ENCODE results near the gene FRAS1.
"Not testable (repeated sequence)": the region's sequence is repeated elsewhere in the genome, so short reads cannot be mapped to it uniquely, and the experiment has no call there.

FRAS1 gene

GRCh38 chr4:78297116-78297800, 240.1 kb downstream of the FRAS1 start:
- no peak for DNase-seq

GRCh38 chr4:78298618-78299017, 241.5 kb downstream of the FRAS1 start:
- no peak for DNase-seq

- DNase-seq: no peak
Measured at GRCh38 chr4:78299565-78299972, 242.4 kb downstream of the FRAS1 start.

- DNase-seq: not testable (repeated sequence)
Measured at GRCh38 chr4:78307263-78307662, 250.1 kb downstream of the FRAS1 start.

GRCh38 chr4:78308517-78308916, 251.4 kb downstream of the FRAS1 start:
- no peak for DNase-seq

- DNase-seq: no peak
Measured at GRCh38 chr4:78309352-78309751, 252.2 kb downstream of the FRAS1 start.

- no peak for DNase-seq
Measured at GRCh38 chr4:78310007-78310739, 253.1 kb downstream of the FRAS1 start.

- no peak for DNase-seq
Measured at GRCh38 chr4:78310740-78311115, 253.6 kb downstream of the FRAS1 start.

- DNase-seq: no peak
Measured at GRCh38 chr4:78311306-78311705, 254.2 kb downstream of the FRAS1 start.

GRCh38 chr4:78312989-78313753, 256.0 kb downstream of the FRAS1 start:
- no peak for DNase-seq

- DNase-seq: no peak
Measured at GRCh38 chr4:78313754-78314120, 256.6 kb downstream of the FRAS1 start.

GRCh38 chr4:78318126-78318525, 261.0 kb downstream of the FRAS1 start:
- DNase-seq: no peak

GRCh38 chr4:78320349-78320935, 263.3 kb downstream of the FRAS1 start:
- no peak for DNase-seq

GRCh38 chr4:78322032-78322431, 264.9 kb downstream of the FRAS1 start:
- DNase-seq: no peak

- no peak for DNase-seq
Measured at GRCh38 chr4:78323439-78323838, 266.3 kb downstream of the FRAS1 start.

GRCh38 chr4:78324625-78325024, 267.5 kb downstream of the FRAS1 start:
- no peak for DNase-seq

- DNase-seq: no peak
Measured at GRCh38 chr4:78325271-78326157, 268.4 kb downstream of the FRAS1 start.

GRCh38 chr4:78328591-78328990, 271.5 kb downstream of the FRAS1 start:
- not testable (repeated sequence) for DNase-seq

GRCh38 chr4:78331186-78331585, 274.1 kb downstream of the FRAS1 start:
- DNase-seq: no peak

- no peak for DNase-seq
Measured at GRCh38 chr4:78331965-78332364, 274.8 kb downstream of the FRAS1 start.

- no peak for DNase-seq
Measured at GRCh38 chr4:78332976-78333375, 275.9 kb downstream of the FRAS1 start.

Measured in NCI-H1417 treated with DMSO at 0.1 percent for 48 hours (cell line).